ENCODE measurements around the gene OGFOD3.

OGFOD3 gene

DNA sequence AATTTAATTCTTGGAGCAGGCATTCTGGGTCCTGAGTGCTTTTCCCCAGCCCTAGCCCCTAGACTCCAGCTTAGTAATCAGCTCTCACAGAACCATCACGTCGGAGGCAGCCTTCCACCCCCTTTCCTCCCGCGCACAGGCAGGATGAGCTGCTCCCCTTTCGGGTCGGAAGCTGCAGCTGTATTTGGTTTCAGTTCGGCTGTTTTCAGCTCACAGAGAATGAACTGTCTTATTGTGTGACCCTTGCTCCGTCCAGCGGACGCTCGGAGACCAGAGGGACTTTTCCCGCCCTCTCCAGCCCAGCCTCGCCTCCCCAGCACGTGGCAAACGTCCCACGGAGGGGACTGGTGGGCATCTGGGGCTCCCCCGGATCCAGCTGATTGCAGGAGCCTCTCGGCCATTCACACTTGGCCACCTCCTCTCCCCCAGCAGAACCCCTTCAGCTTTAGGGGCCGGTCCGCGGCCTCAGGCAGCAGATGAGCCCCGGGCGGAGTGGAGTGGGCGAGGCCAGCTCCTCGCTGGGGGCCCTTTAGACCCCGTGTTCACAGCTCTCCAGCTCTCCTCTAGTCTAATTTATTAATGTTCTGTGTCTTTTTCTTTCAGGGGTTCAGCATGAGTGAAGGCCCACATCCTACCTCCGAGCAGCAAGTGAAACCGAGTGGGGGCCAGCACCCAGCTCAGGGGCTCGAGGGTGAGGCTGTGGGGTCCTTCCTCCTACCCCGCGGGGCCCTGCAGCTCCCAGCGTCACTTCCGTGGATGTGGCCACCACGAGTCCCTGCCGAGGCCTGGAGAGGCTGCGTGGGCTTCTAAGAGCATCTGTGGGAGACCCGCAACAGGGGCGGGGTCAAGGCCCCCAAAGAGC is 47.7 kb downstream of the OGFOD3 start:
- TF ChIP-seq, protein P1, sequence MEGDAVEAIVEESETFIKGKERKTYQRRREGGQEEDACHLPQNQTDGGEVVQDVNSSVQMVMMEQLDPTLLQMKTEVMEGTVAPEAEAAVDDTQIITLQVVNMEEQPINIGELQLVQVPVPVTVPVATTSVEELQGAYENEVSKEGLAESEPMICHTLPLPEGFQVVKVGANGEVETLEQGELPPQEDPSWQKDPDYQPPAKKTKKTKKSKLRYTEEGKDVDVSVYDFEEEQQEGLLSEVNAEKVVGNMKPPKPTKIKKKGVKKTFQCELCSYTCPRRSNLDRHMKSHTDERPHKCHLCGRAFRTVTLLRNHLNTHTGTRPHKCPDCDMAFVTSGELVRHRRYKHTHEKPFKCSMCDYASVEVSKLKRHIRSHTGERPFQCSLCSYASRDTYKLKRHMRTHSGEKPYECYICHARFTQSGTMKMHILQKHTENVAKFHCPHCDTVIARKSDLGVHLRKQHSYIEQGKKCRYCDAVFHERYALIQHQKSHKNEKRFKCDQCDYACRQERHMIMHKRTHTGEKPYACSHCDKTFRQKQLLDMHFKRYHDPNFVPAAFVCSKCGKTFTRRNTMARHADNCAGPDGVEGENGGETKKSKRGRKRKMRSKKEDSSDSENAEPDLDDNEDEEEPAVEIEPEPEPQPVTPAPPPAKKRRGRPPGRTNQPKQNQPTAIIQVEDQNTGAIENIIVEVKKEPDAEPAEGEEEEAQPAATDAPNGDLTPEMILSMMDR (IDR thresholded peaks at IDR 0.05; ENCODE audit: low read depth, low read length), result no peak
- TF ChIP-seq MYC (IDR thresholded peaks at IDR 0.05; ENCODE audit: low read depth, low read length), result no peak
- TF ChIP-seq, protein P2, sequence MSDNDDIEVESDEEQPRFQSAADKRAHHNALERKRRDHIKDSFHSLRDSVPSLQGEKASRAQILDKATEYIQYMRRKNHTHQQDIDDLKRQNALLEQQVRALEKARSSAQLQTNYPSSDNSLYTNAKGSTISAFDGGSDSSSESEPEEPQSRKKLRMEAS (IDR thresholded peaks at IDR 0.05; ENCODE audit: low read depth, low read length), result no peak
- no peak for TF ChIP-seq POLR2A (IDR thresholded peaks at IDR 0.05; ENCODE audit: extremely low read depth, insufficient read length)
- DNase-seq (ENCODE audit: low read depth), result no peak
- no peak overlapping the region for H3K4me3 ChIP-seq (ENCODE audit: low read depth, low read length)

DNA sequence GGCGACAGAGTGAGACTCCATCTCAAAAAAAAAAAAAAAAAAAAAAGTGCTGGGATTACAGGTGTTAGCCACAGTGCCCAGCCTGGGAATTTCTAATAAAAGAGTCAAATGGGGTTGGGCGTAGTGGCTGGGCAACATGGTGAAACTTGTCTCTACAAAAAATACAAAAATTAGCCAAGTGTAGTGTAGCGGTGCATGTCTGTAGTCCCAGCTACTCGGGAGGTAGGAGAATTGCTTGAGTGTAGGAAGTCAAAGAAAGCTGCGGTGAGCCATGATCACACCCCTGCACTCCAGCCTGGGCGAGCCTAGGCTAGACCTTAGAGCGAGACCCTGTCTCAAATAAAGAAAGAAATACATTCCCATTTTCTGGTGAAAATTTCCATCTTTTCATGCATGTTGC is 49.2 kb downstream of the OGFOD3 start:
- no peak overlapping the region for H3K4me3 ChIP-seq (ENCODE audit: low read depth, low read length)
- DNase-seq (ENCODE audit: low read depth), result no peak
- TF ChIP-seq, protein P1 (IDR thresholded peaks at IDR 0.05; ENCODE audit: low read depth, low read length), result no peak
- TF ChIP-seq MYC (IDR thresholded peaks at IDR 0.05; ENCODE audit: low read depth, low read length) (no peak), POLR2A (IDR thresholded peaks at IDR 0.05; ENCODE audit: extremely low read depth, insufficient read length) (no peak)
- TF ChIP-seq, protein P2 (IDR thresholded peaks at IDR 0.05; ENCODE audit: low read depth, low read length), result no peak

DNA sequence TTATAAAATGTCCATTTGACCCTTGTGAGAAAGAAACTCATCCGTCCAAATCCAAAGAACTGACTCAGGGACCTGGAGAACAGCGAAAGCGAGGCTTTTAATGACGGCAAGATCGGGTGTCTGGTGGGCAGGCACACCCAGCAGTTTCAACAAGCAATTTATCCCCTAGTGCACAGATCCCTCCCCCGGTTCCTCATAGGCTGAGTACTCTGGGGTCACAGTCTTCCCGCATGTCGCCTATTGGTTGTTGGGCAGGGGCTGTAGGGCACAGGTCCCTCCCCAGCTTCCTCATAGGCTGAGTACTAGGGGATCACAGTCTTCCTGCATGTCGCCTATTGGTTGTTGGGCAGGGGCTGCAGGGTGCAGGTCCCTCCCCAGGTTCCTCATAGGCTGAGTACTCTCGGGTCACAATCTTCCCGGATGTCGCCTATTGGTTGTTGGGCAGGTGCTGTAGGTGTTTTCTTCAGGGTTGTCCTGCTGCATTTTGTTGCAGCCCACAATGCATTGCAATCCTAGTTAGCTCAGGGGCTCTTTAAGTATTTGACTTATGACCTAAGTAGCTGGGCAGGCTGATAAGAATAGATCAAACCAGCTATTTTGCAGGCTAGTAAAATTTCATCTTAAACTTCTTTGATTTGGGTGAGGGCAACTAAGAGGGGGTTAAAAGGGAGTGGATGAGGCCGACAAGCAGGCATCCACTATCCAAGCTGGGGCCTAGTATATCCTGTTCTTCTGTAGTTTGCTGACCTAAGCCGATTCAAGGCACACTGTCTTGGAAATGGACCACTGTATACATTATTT is 50.5 kb downstream of the OGFOD3 start:
- no peak overlapping the region for H3K4me3 ChIP-seq (ENCODE audit: low read depth, low read length)
- peak; percentile 78 for TF ChIP-seq POLR2A (IDR thresholded peaks at IDR 0.05; ENCODE audit: extremely low read depth, insufficient read length)
- TF ChIP-seq, protein P1 (IDR thresholded peaks at IDR 0.05; ENCODE audit: low read depth, low read length), result no peak
- DNase-seq (ENCODE audit: low read depth), result peak; percentile 82

DNA sequence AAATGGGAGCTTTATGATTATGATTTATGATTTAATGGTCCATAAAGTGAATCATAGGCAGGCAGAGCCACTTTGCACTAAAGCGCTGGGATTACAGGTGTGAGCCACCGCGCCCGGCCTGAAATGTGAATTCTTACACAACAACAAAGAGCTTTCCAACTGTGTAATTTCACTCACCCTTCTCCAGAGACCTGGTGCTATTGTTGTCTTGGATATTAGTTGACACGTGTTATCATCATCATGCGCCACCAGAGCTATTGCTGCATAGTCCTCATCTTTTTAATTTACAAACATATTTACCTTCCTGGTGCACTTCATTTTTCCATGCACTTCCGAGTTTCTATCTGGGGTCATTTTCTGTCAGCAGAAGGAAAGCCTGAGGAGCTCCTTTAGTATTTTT is 51.6 kb downstream of the OGFOD3 start:
- H3K4me3 ChIP-seq (ENCODE audit: low read depth, low read length), result no peak overlapping the region
- TF ChIP-seq POLR2A (IDR thresholded peaks at IDR 0.05; ENCODE audit: extremely low read depth, insufficient read length), result no peak
- no peak for TF ChIP-seq MYC (IDR thresholded peaks at IDR 0.05; ENCODE audit: low read depth, low read length)
- TF ChIP-seq, protein P2 (IDR thresholded peaks at IDR 0.05; ENCODE audit: low read depth, low read length), result no peak
- TF ChIP-seq, protein P1 (IDR thresholded peaks at IDR 0.05; ENCODE audit: low read depth, low read length), result no peak
- DNase-seq (ENCODE audit: low read depth), result no peak

DNA sequence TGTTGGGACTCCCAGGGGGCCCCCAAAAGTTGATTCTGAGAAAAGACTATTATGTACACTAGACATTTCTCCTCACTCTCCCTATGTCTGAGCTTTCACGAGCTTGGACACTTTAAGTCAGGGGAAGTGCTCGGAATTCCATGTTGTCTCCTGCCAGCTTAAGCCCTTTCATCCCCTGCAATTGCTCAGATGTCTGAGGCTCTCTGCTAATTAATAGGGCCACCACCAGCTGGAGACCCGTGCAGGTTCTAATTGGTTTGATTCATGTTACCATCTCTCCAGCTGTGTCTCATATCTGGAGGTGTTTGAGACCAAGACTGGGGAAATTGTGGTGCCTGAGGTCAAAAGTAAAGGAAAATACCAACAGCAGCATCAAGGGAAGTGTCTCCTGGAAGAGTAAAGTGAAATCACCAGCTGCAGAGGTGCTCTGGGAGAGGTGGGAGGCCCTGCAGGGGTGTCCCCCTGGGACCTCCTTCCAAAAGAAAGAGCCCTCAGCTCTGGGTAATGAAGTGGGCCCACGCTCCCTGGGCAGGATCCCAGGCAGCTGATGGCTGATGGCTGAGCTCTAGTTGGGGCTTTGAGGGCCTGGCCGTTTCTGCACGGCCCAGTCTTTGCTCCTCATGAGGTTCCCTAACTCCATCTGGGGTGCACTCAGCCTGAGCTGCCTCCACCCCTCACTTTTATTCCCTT is 52.6 kb downstream of the OGFOD3 start:
- no peak for DNase-seq (ENCODE audit: low read depth)
- TF ChIP-seq, protein P2 (IDR thresholded peaks at IDR 0.05; ENCODE audit: low read depth, low read length), result no peak
- no peak for TF ChIP-seq MYC (IDR thresholded peaks at IDR 0.05; ENCODE audit: low read depth, low read length)
- no peak overlapping the region for H3K4me3 ChIP-seq (ENCODE audit: low read depth, low read length)
